Activated CD4-positive, alpha-beta T cell treated with anti-CD3 and anti-CD28 coated beads, Interleukin-2, Interleukin-6, amounts not matched to agents 100 ng/mL and 50 ng/mL, durations not matched to agents 16 hours and 8 hours (primary cell): ENCODE results near the gene MAGEA8.
"Not testable (repeated sequence)": the region's sequence is repeated elsewhere in the genome, so short reads cannot be mapped to it uniquely, and the experiment has no call there.

Experiments used
- DNase-seq: peaks from one replicate; pipeline ENCODE4 v3.0.0-alpha.2; 2020

MAGEA8 gene

GRCh38 chrX:149881081-149881711, at the start of gene MAGEA8:
TSS of gene MAGEA8 (plus strand) at chrX:149881183. CDS start at chrX:149884273, 3,090 bp downstream.
- DNase-seq: peak; percentile 5

GRCh38 chrX:149831473-149831872, 49.5 kb upstream of the MAGEA8 start:
- no peak for DNase-seq

GRCh38 chrX:149836728-149837127, 44.3 kb upstream of the MAGEA8 start:
- not testable (repeated sequence) for DNase-seq

- DNase-seq: no peak
These were observed 43.8 kb upstream of the MAGEA8 start for GRCh38 chrX:149837167-149837566.

GRCh38 chrX:149837639-149838038, 43.3 kb upstream of the MAGEA8 start:
- peak; percentile 47 for DNase-seq

- no peak for DNase-seq
These were observed 39.1 kb upstream of the MAGEA8 start for GRCh38 chrX:149841929-149842328.

GRCh38 chrX:149845385-149845784, 35.6 kb upstream of the MAGEA8 start:
- no peak for DNase-seq

GRCh38 chrX:149846789-149847188, 34.2 kb upstream of the MAGEA8 start:
- no peak for DNase-seq

- no peak for DNase-seq
These were observed 32.1 kb upstream of the MAGEA8 start for GRCh38 chrX:149848855-149849254.

- DNase-seq: no peak
These were observed 31.2 kb upstream of the MAGEA8 start for GRCh38 chrX:149849787-149850186.

- DNase-seq: no peak
These were observed 29.1 kb upstream of the MAGEA8 start for GRCh38 chrX:149851864-149852263.

- no peak for DNase-seq
These were observed 27.1 kb upstream of the MAGEA8 start for GRCh38 chrX:149853925-149854324.

- DNase-seq: no peak
These were observed 22.4 kb upstream of the MAGEA8 start for GRCh38 chrX:149858592-149858991.

- no peak for DNase-seq
These were observed 20.5 kb upstream of the MAGEA8 start for GRCh38 chrX:149860445-149860844.

GRCh38 chrX:149865390-149865789, 15.6 kb upstream of the MAGEA8 start:
- DNase-seq: no peak

- no peak for DNase-seq
These were observed 13.5 kb upstream of the MAGEA8 start for GRCh38 chrX:149867488-149867887.

- DNase-seq: no peak
These were observed 10.1 kb upstream of the MAGEA8 start for GRCh38 chrX:149870840-149871239.

- no peak for DNase-seq
These were observed 9.6 kb upstream of the MAGEA8 start for GRCh38 chrX:149871433-149871832.

- peak; percentile 71 for DNase-seq
These were observed 9.0 kb upstream of the MAGEA8 start for GRCh38 chrX:149871940-149872339.

- no peak for DNase-seq
These were observed 3.8 kb upstream of the MAGEA8 start for GRCh38 chrX:149877157-149877556.

GRCh38 chrX:149877636-149878035, 3.3 kb upstream of the MAGEA8 start:
- DNase-seq: no peak

- not testable (repeated sequence) for DNase-seq
These were observed 9.8 kb downstream of the MAGEA8 start for GRCh38 chrX:149890828-149891227.

GRCh38 chrX:149898554-149898953, 17.6 kb downstream of the MAGEA8 start:
- DNase-seq: peak; percentile 41

GRCh38 chrX:149903889-149904748, 23.1 kb downstream of the MAGEA8 start:
- DNase-seq: no peak
